Measurements from ENCODE around the gene MTR.

Gene MTR

GRCh38 chr1:236952246-236953003, 157.3 kb downstream of the MTR start:
- no peak for DNase-seq (ENCODE audit: low read depth)

- no peak for DNase-seq (ENCODE audit: low read depth)
These were observed 158.1 kb downstream of the MTR start for GRCh38 chr1:236953151-236953700.

Measured in T follicular helper cell (primary cell).